Measurements from ENCODE around the gene GALNS.

GALNS gene

GRCh38 chr16:88800277-88800592 is 56.5 kb downstream of the GALNS start:
- H3K27ac ChIP-seq = no peak overlapping the region
- DNase-seq (ENCODE audit: low spot score) = no peak
- no peak for TF ChIP-seq CTCF (IDR thresholded peaks at IDR 0.05)
- H3K4me3 ChIP-seq = no peak overlapping the region

GRCh38 chr16:88799569-88800276 is 57.0 kb downstream of the GALNS start:
- TF ChIP-seq CTCF (IDR thresholded peaks at IDR 0.05) = no peak
- H3K4me3 ChIP-seq = no peak overlapping the region
- H3K27ac ChIP-seq = no peak overlapping the region
- DNase-seq (ENCODE audit: low spot score) = no peak

- no peak for TF ChIP-seq CTCF (IDR thresholded peaks at IDR 0.05)
- DNase-seq (ENCODE audit: low spot score) = no peak
- Histone ChIP-seq H3K4me3 (no peak overlapping the region), H3K27ac (no peak overlapping the region)
Observed at GRCh38 chr16:88798772-88799455, 57.8 kb downstream of the GALNS start.

- no peak for DNase-seq (ENCODE audit: low spot score)
- no peak for TF ChIP-seq CTCF (IDR thresholded peaks at IDR 0.05)
- H3K4me3 ChIP-seq = no peak overlapping the region
- H3K27ac ChIP-seq = no peak overlapping the region
Observed at GRCh38 chr16:88798073-88798472, 58.7 kb downstream of the GALNS start.

- Histone ChIP-seq H3K4me3 (no peak overlapping the region), H3K27ac (no peak overlapping the region)
- no peak for DNase-seq (ENCODE audit: low spot score)
- no peak for TF ChIP-seq CTCF (IDR thresholded peaks at IDR 0.05)
Observed at GRCh38 chr16:88796278-88796677, 60.5 kb downstream of the GALNS start.

- no peak for DNase-seq (ENCODE audit: low spot score)
- TF ChIP-seq CTCF (IDR thresholded peaks at IDR 0.05) = no peak
- no peak overlapping the region for H3K27ac ChIP-seq
- no peak overlapping the region for H3K4me3 ChIP-seq
Observed at GRCh38 chr16:88793251-88793954, 63.3 kb downstream of the GALNS start.
